AG04450 (cell line): ENCODE data around the gene TTC9B. TPM values are rescaled to one million over a fixed set of nuclear protein-coding genes. Genes with fewer than 3 reads are reported as not detected.

Experiments
- CTCF ChIA-PET: fragments of 300-600, 350-600 bp; formaldehyde crosslinking; extraction: SDS; loops from one replicate; lab custom pipeline; 2022; ENCODE audit warnings: antibody characterized with exemption, inconsistent platforms; lab: Charles Lee
- POLR2A ChIA-PET: fragments of 350-600 bp; formaldehyde crosslinking; extraction: SDS; loops from one replicate; lab custom pipeline; 2021; ENCODE audit warnings: antibody characterized with exemption, inconsistent platforms; lab: Yijun Ruan, JAX
- DNase-seq: peaks from one replicate; pipeline ENCODE4 v3.0.0-alpha.2; 2011; ENCODE audit warnings: low read depth, low spot score
- H3K27ac ChIP-seq: one replicate; pipeline ENCODE4 v1.5.1; 2012; ENCODE audit warnings: low read depth, low read length, control low read depth
- H3K27me3 ChIP-seq: one replicate; pipeline ENCODE4 v1.6.0; 2012; ENCODE audit warnings: low read length; ENCODE audit not compliant: control insufficient read depth, insufficient read depth
- H3K4me3 ChIP-seq: 2 replicates; pipeline ENCODE4 v1.5.1; 2011; ENCODE audit warnings: mild to moderate bottlenecking, low read depth, low read length, control low read depth
- H3K9me3 ChIP-seq: 2 replicates; pipeline ENCODE4 v1.5.1; 2012; ENCODE audit warnings: low read length; ENCODE audit not compliant: control insufficient read depth, insufficient read depth
- CTCF ChIP-seq: IDR thresholded peaks from 2 replicates; pipeline ENCODE4 v1.5.1; 2011; ENCODE audit warnings: low read depth, low read length, control low read depth, inconsistent platforms
- polyA plus RNA-seq: library from polyadenylated mRNA; depleted of rRNA; stranded (reverse); fragments of >200 nt; gene quantifications from 2 replicates; pipeline ENCODE4 v1.2.3, GENCODE V29; 2011

Gene TTC9B
- polyA plus RNA-seq, 1 experiment, result not detected

DNA sequence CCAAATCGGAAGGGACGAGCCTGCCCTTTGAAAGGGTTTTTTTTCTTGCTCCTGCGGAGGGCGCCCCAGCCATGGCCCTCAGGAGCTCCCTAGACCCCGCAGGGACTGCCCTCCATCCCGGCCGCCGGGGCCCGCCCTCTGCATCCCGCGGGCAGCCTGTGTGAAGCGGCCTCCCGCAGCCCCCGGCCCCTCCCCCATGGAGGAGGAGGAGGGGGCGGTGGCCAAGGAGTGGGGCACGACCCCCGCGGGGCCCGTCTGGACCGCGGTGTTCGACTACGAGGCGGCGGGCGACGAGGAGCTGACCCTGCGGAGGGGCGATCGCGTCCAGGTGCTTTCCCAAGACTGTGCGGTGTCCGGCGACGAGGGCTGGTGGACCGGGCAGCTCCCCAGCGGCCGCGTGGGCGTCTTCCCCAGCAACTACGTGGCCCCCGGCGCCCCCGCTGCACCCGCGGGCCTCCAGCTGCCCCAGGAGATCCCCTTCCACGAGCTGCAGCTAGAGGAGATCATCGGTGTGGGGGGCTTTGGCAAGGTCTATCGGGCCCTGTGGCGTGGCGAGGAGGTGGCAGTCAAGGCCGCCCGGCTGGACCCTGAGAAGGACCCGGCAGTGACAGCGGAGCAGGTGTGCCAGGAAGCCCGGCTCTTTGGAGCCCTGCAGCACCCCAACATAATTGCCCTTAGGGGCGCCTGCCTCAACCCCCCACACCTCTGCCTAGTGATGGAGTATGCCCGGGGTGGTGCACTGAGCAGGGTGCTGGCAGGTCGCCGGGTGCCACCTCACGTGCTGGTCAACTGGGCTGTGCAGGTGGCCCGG lies 26.1 kb downstream of the TTC9B start:
- Histone ChIP-seq H3K4me3 (peak overlapping the region; percentile 84), H3K27ac (no peak overlapping the region), H3K27me3 (no peaks in the 10 kb centered on the region), H3K9me3 (no peaks in the 10 kb centered on the region)
- CTCF ChIA-PET, result interaction anchor here (0.5 to 0.6 kb wide), 2 partner anchors 222 to 1012 kb away, joined by 3 to 5 read pairs; no protein-coding TSS in a partner anchor
- no peak for TF ChIP-seq CTCF
- POLR2A ChIA-PET, result interaction anchor here (0.7 kb wide), 1 partner anchor 14 kb away, joined by 3 read pairs; no protein-coding TSS in a partner anchor
- no peak for DNase-seq

- Histone ChIP-seq H3K9me3 (no peaks in the 10 kb centered on the region), H3K27me3 (no peaks in the 10 kb centered on the region), H3K27ac (peak within 1 kb of the TSS; percentile 70), H3K4me3 (peak within 1 kb of the TSS; percentile 84)
- POLR2A ChIA-PET, result interaction anchor here (0.9 kb wide), 1 partner anchor 100 kb away, joined by 3 read pairs; the partner anchor contains the start of gene ZNF780A
- DNase-seq, result no peak
- CTCF ChIA-PET, result interaction anchor here (0.5 to 1.2 kb wide), 2 partner anchors 221 kb away, joined by 3 read pairs; partner anchors contain the start of gene PSMC4
- TF ChIP-seq CTCF, result no peak
These were observed 27.0 kb downstream of the TTC9B start, which contains the start of gene MAP3K10 for GRCh38 chr19:40190891-40191835. MAP3K10 (plus strand) TSS chr19:40191426; CDS start chr19:40192032, 606 bp downstream.

GRCh38 chr19:40184273-40184672 lies 33.9 kb downstream of the TTC9B start:
- H3K27ac ChIP-seq, result no peak overlapping the region
- no peaks in the 10 kb centered on the region for H3K9me3 ChIP-seq
- H3K27me3 ChIP-seq, result peaks cover 2% of the 10 kb centered on the region
- no peak for DNase-seq
- no peak for TF ChIP-seq CTCF
- ChIA-PET POLR2A (no interaction called here), CTCF (no interaction called here)
- no peak overlapping the region for H3K4me3 ChIP-seq

DNA sequence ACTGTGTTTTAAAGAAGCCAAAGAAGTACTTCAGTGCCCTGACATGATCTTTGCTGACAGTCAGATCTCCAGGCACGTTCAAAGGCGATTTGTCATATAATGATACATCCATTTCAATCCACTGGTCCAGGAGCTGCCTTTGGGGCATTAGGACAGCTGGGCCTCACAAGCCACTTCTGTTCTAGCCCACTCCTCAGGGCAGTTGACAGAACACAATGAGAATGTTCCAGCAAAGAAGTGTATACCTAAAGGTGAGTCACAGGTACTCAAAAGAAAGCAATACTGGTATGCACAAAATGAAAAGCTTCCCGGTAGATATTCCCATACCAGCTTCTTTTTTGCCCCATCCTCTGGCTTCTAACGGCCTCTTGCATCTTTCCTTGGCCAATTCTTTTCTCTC lies 39.4 kb downstream of the TTC9B start:
- ChIA-PET POLR2A (no interaction called here), CTCF (no interaction called here)
- no peak overlapping the region for H3K4me3 ChIP-seq
- H3K9me3 ChIP-seq, result no peaks in the 10 kb centered on the region
- DNase-seq, result no peak
- TF ChIP-seq CTCF, result no peak
- no peak overlapping the region for H3K27ac ChIP-seq
- peaks cover 2% of the 10 kb centered on the region for H3K27me3 ChIP-seq
